ENCODE measurements around the gene UNK.

DNA sequence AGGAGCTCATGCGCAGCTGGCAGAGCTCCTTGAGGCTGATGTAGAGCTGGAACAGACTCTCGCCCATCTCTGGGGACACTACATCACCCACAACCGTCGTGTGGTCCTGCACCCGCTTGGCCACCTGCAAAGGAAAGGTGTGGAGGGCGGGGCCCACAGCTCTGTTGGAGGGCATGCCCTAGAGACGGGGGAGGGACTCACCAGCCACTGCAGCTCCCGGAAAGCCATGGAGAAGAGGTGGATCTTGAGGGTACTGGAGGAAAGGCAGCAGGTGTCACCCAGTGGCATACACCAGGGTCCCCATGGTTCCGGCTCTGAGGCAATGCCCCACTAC lies 51.0 kb downstream of the UNK start:
- no peak for TF ChIP-seq PBX3 (IDR thresholded peaks at IDR 0.05)
- no peak for TF ChIP-seq POLR2A (IDR thresholded peaks at IDR 0.05; ENCODE audit: low read length)
